ENCODE measurements around the gene CHD9NB.

Gene CHD9NB

DNA sequence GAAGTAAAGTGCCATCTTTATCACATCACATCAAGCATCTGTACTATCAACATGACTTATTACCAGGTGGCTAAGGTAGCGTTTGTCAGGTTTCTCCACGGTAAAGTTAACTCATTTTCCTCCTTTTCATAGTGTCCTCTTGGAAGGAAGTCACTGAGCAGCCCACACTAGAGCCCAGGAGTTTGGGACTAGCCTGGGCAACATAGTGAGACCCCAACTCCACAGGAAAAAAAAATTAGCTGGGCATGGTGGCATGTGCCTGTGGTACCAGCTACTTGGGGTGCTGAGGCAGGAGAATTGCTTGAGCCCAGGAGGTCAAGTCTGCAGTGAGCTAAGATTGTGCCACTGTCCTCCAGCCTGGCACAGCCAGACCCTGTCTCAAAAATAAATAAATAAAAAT lies 15.0 kb upstream of the CHD9NB start:
- Histone ChIP-seq H3K36me3 (ENCODE audit: insufficient read depth, low read length) (no peaks in the 10 kb centered on the region), H3K4me3 (no peak overlapping the region), H3K27ac (no peak overlapping the region), H3K9ac (ENCODE audit: insufficient read length) (no peak overlapping the region), H3K9me3 (ENCODE audit: low read depth, low read length) (no peaks in the 10 kb centered on the region)
- TF ChIP-seq FOXP2 (optimal IDR thresholded peaks at IDR 0.05; ENCODE audit: control extremely low read depth, extremely low read length, insufficient read depth) (no peak), EZH2 (IDR thresholded peaks at IDR 0.05) (no peak), POLR2AphosphoS5 (IDR thresholded peaks at IDR 0.05; ENCODE audit: borderline replicate concordance, low read depth, low read length) (no peak)
- DNase-seq (ENCODE audit: low read depth, low spot score), result no peak

DNA sequence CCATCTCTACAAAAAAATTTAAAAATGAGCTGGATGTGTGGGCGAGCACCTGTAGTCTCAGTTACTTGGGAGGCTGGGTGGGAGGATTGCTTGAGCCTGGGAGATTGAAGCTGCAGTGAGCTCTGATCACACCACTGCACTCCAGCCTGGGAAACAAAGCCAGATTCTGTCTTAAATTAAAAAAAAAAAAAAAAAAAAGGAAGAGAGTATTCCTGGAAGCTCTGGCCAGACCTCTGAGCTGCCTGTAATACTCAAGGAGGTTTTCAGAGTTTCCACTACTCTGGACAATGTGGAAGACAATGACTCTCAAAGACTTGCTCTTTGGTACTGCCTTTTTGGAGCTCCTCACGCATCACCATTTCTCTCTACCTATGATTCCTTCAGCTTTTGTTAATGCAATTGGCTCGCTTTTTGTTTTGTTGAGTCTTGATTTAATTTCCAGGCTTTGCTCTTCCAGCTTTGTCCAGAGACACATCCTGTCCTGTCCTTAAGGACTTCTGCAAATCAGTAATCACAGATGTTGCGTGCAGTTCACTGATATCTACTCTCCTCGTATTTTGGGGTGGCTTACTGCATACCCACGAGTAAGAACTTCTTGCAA lies 12.9 kb upstream of the CHD9NB start:
- Histone ChIP-seq H3K9ac (ENCODE audit: insufficient read length) (no peak overlapping the region), H3K36me3 (ENCODE audit: insufficient read depth, low read length) (no peaks in the 10 kb centered on the region), H3K27ac (no peak overlapping the region), H3K4me3 (no peak overlapping the region), H3K9me3 (ENCODE audit: low read depth, low read length) (no peaks in the 10 kb centered on the region)
- no peak for TF ChIP-seq POLR2AphosphoS5 (IDR thresholded peaks at IDR 0.05; ENCODE audit: borderline replicate concordance, low read depth, low read length)
- no peak for TF ChIP-seq EZH2 (IDR thresholded peaks at IDR 0.05)
- no peak for TF ChIP-seq FOXP2 (optimal IDR thresholded peaks at IDR 0.05; ENCODE audit: control extremely low read depth, extremely low read length, insufficient read depth)
- DNase-seq (ENCODE audit: low read depth, low spot score), result no peak

DNA sequence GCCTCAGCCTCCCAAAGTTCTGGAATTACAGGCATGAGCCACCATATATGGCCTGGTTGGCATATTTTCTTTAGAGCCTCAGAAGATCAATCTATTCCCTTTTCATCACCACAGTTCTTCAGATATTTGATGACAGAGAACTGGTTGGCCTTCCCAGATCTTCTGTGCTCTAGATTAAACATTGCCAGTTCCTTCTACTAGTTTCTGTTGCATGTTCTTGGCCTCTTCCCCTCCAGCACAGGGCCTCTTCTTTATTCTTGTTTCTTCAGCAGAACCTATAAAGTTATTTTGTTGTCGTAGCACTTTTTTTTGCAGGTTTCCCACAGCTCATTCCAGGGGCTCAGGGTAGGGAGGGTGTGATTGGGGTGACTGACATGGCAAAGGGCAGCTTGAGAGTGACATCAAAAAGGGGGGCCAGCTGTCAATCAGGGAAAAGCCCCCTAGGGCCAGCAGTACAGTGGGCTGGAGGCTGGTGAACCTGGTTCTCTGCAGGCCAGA lies 11.4 kb upstream of the CHD9NB start:
- H3K9me3 ChIP-seq (ENCODE audit: low read depth, low read length), result no peaks in the 10 kb centered on the region
- no peaks in the 10 kb centered on the region for H3K36me3 ChIP-seq (ENCODE audit: insufficient read depth, low read length)
- no peak overlapping the region for H3K27ac ChIP-seq
- TF ChIP-seq POLR2AphosphoS5 (IDR thresholded peaks at IDR 0.05; ENCODE audit: borderline replicate concordance, low read depth, low read length) (no peak), EZH2 (IDR thresholded peaks at IDR 0.05) (no peak), FOXP2 (optimal IDR thresholded peaks at IDR 0.05; ENCODE audit: control extremely low read depth, extremely low read length, insufficient read depth) (no peak)
- DNase-seq (ENCODE audit: low read depth, low spot score), result no peak
- no peak overlapping the region for H3K4me3 ChIP-seq
- H3K9ac ChIP-seq (ENCODE audit: insufficient read length), result no peak overlapping the region

DNA sequence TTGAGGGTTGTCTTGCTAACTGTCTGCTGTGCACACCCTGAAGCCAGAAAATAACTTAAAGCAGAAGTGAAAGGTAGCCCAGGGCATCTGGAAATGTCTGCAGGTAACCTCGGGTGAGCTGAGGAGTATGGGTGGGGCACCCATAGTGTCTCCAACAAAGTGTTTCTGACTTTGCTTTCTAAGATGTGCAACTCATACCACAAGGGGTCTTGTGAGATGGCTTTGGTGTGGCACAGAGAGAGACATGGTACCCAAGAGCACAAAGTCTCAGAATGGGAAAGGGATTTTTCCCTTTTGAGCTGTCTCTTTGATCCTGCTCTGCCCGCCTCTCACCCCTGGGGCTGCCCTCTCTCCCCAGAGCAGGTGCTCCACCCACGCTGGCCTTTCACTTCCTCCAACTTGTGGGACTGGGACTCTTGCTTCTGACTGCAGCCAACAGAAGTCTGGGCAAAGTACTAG lies 9.0 kb upstream of the CHD9NB start:
- TF ChIP-seq EZH2 (IDR thresholded peaks at IDR 0.05), result no peak
- TF ChIP-seq FOXP2 (optimal IDR thresholded peaks at IDR 0.05; ENCODE audit: control extremely low read depth, extremely low read length, insufficient read depth), result no peak
- no peak for TF ChIP-seq POLR2AphosphoS5 (IDR thresholded peaks at IDR 0.05; ENCODE audit: borderline replicate concordance, low read depth, low read length)
- DNase-seq (ENCODE audit: low read depth, low spot score), result no peak
- Histone ChIP-seq H3K27ac (no peak overlapping the region), H3K4me3 (no peak overlapping the region), H3K36me3 (ENCODE audit: insufficient read depth, low read length) (no peaks in the 10 kb centered on the region), H3K9ac (ENCODE audit: insufficient read length) (no peak overlapping the region), H3K9me3 (ENCODE audit: low read depth, low read length) (no peaks in the 10 kb centered on the region)

DNA sequence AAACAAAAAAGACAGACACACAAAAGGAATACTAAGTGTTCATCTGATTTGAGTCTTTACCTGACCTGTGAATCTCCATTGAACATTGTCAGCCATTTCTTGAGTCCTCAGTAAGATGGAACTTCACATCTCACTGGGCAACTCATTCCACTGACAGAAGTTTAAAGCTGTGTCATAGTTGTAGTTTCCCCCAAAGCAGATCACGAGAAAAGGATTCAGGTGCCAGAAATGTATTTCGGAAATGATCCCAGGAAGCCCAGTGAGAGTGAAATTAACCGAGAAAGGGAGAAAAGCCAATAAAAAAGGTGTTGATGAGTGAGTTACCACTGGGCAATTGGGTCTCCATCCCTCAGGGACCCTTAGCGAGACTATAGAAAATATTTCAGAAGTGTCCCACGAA lies 8.6 kb upstream of the CHD9NB start:
- DNase-seq (ENCODE audit: low read depth, low spot score), result no peak
- Histone ChIP-seq H3K9me3 (ENCODE audit: low read depth, low read length) (no peaks in the 10 kb centered on the region), H3K27ac (no peak overlapping the region), H3K36me3 (ENCODE audit: insufficient read depth, low read length) (no peaks in the 10 kb centered on the region), H3K4me3 (no peak overlapping the region), H3K9ac (ENCODE audit: insufficient read length) (no peak overlapping the region)
- TF ChIP-seq FOXP2 (optimal IDR thresholded peaks at IDR 0.05; ENCODE audit: control extremely low read depth, extremely low read length, insufficient read depth), result no peak
- no peak for TF ChIP-seq EZH2 (IDR thresholded peaks at IDR 0.05)
- TF ChIP-seq POLR2AphosphoS5 (IDR thresholded peaks at IDR 0.05; ENCODE audit: borderline replicate concordance, low read depth, low read length), result no peak

DNA sequence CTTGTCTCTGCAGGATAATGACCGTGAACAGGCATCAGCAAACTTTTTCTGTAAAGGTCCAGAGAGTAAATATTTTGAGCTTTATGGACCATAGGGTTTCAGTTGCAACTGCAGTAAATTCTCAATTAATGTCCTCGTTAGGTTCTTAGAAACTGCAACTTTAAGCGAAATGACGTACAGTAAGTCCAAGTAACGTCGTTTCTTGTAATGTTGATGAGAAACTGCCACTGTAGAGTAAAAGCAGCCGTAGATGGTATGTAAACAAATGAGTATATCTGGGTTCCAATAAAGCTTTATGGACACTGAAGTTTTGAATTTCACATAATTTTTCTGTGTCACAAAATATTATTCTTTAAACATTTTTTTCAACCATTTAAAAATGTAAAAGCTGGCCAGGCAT lies 7.0 kb upstream of the CHD9NB start:
- Histone ChIP-seq H3K27ac (no peak overlapping the region), H3K9ac (ENCODE audit: insufficient read length) (no peak overlapping the region), H3K36me3 (ENCODE audit: insufficient read depth, low read length) (no peaks in the 10 kb centered on the region), H3K9me3 (ENCODE audit: low read depth, low read length) (no peaks in the 10 kb centered on the region), H3K4me3 (no peak overlapping the region)
- TF ChIP-seq POLR2AphosphoS5 (IDR thresholded peaks at IDR 0.05; ENCODE audit: borderline replicate concordance, low read depth, low read length), result no peak
- DNase-seq (ENCODE audit: low read depth, low spot score), result no peak

DNA sequence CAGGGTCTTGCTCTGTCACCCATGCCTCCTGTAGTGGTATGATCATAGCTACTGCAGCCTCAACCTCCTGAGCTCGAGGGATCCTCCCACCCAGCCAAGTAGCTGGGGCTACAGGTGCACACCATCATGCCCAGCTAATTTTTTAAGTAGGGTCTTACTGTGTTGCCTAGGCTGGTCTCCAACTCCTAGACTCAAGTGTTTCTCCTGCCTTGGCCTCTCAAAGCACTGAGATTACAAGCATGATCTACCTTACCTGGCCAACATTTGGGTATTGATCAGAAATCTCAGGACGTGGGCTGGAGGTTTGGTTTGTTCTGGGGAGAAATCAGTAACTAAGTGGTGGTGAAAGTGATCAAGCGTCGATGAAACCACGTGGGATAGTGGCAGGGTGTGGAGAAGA lies 6.2 kb upstream of the CHD9NB start:
- no peak for TF ChIP-seq POLR2AphosphoS5 (IDR thresholded peaks at IDR 0.05; ENCODE audit: borderline replicate concordance, low read depth, low read length)
- TF ChIP-seq EZH2 (IDR thresholded peaks at IDR 0.05), result no peak
- no peak for TF ChIP-seq FOXP2 (optimal IDR thresholded peaks at IDR 0.05; ENCODE audit: control extremely low read depth, extremely low read length, insufficient read depth)
- H3K9ac ChIP-seq (ENCODE audit: insufficient read length), result no peak overlapping the region
- no peak for DNase-seq (ENCODE audit: low read depth, low spot score)
- no peak overlapping the region for H3K27ac ChIP-seq
- no peaks in the 10 kb centered on the region for H3K9me3 ChIP-seq (ENCODE audit: low read depth, low read length)
- H3K4me3 ChIP-seq, result no peak overlapping the region
- H3K36me3 ChIP-seq (ENCODE audit: insufficient read depth, low read length), result no peaks in the 10 kb centered on the region

DNA sequence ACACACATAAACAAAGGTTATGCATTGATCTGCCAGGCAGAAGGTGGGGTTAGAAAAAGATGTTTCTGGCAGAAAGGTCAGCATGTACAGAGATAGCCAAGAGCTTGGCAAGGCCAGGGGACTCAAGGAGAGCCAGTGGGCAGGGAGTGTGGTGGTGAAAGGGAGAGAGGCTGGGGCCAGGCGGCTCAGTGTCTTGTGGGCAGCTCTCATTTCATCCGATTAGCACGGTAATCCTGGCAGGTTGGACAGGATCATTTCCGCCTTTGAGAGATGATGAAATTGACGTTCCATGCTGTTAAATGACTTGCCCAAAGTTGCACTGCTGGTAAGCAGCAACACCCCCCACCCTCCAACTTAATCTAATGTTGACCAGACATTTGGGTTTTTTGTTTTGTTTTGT lies 5.7 kb upstream of the CHD9NB start:
- Histone ChIP-seq H3K9ac (ENCODE audit: insufficient read length) (no peak overlapping the region), H3K27ac (no peak overlapping the region), H3K4me3 (no peak overlapping the region), H3K9me3 (ENCODE audit: low read depth, low read length) (no peaks in the 10 kb centered on the region), H3K36me3 (ENCODE audit: insufficient read depth, low read length) (no peaks in the 10 kb centered on the region)
- TF ChIP-seq EZH2 (IDR thresholded peaks at IDR 0.05), result no peak
- DNase-seq (ENCODE audit: low read depth, low spot score), result no peak

DNA sequence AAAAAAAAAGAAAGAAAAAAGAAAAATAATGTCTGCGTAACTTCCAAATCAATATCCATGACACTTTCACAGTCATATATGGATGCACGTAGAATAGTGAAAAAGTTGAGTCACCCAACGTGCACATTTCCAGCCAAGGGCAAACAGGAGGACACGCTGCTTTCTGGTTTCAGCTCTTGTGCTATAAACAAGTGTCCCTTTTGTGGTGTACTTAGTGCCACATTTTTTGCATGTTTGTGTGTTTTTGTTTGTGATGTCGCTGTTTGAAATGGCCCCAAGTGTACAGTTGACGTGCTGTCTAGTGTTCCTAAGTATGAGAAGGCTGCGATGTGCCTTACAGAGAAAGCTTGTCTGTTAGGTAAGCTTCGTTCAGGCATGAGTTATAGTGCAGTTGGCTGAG lies 5.0 kb upstream of the CHD9NB start:
- Histone ChIP-seq H3K9ac (ENCODE audit: insufficient read length) (no peak overlapping the region), H3K27ac (no peak overlapping the region), H3K36me3 (ENCODE audit: insufficient read depth, low read length) (no peaks in the 10 kb centered on the region), H3K4me3 (no peak overlapping the region), H3K9me3 (ENCODE audit: low read depth, low read length) (no peaks in the 10 kb centered on the region)
- DNase-seq (ENCODE audit: low read depth, low spot score), result no peak
- TF ChIP-seq POLR2AphosphoS5 (IDR thresholded peaks at IDR 0.05; ENCODE audit: borderline replicate concordance, low read depth, low read length) (no peak), EZH2 (IDR thresholded peaks at IDR 0.05) (no peak), FOXP2 (optimal IDR thresholded peaks at IDR 0.05; ENCODE audit: control extremely low read depth, extremely low read length, insufficient read depth) (no peak)

Data from SK-N-MC (cell line).